DOHH2 (cell line): Measurements from ENCODE around the gene PRKAA1.

ENCODE experiments used
- H3F3A ChIP-seq: fragments of 200-600 bp; sonication (generic), shearing (Covaris generic); 2 replicates; pipeline ENCODE4 v1.6.0; 2016; ENCODE audit warnings: antibody characterized with exemption, mild to moderate bottlenecking; ENCODE audit not compliant: control insufficient read depth, insufficient read depth
- H3K27ac ChIP-seq: fragments of 200-600 bp; sonication (generic); 2 replicates; pipeline ENCODE4 v1.5.1; 2014; ENCODE audit warnings: low read depth, mild to moderate bottlenecking, low read length, moderate library complexity
- H3K27me3 ChIP-seq: fragments of 200-600 bp; sonication (generic); 2 replicates; pipeline ENCODE4 v1.6.1; 2014; ENCODE audit warnings: mild to moderate bottlenecking, low read length, mixed read lengths; ENCODE audit not compliant: control insufficient read depth
- H3K36me3 ChIP-seq: fragments of 200-600 bp; sonication (generic); 2 replicates; pipeline ENCODE4 v1.6.1; 2014; ENCODE audit warnings: mild to moderate bottlenecking, low read length, moderate library complexity, mixed read lengths; ENCODE audit not compliant: control insufficient read depth
- H3K4me1 ChIP-seq: fragments of 200-600 bp; sonication (generic); 2 replicates; pipeline ENCODE4 v1.6.1; 2014; ENCODE audit warnings: mild to moderate bottlenecking, low read length, mixed read lengths; ENCODE audit not compliant: control insufficient read depth
- H3K4me2 ChIP-seq: fragments of 200-600 bp; sonication (generic); 2 replicates; pipeline ENCODE4 v1.6.0; 2014; ENCODE audit warnings: mild to moderate bottlenecking, low read length, moderate library complexity
- H3K4me3 ChIP-seq: fragments of 200-600 bp; sonication (generic); 2 replicates; pipeline ENCODE4 v1.5.1; 2014; ENCODE audit warnings: mild to moderate bottlenecking, low read length, mixed read lengths
- H3K79me2 ChIP-seq: fragments of 200-600 bp; sonication (generic); 2 replicates; pipeline ENCODE4 v1.6.1; 2014; ENCODE audit warnings: mild to moderate bottlenecking, low read length, mixed read lengths; ENCODE audit not compliant: control insufficient read depth
- H3K9me2 ChIP-seq: fragments of 200-600 bp; sonication (generic); replicated peaks from 2 replicates; pipeline ENCODE4 v1.6.1; 2014; ENCODE audit warnings: mild to moderate bottlenecking, low read length, mixed read lengths; ENCODE audit not compliant: control insufficient read depth
- H3K9me3 ChIP-seq: fragments of 200-600 bp; sonication (generic); 2 replicates; pipeline ENCODE4 v1.6.1; 2014; ENCODE audit warnings: antibody characterized with exemption, low read length, mixed read lengths; ENCODE audit not compliant: control insufficient read depth, insufficient read depth
- H4K20me1 ChIP-seq: fragments of 200-600 bp; sonication (generic); 2 replicates; pipeline ENCODE4 v1.6.0; 2014; ENCODE audit warnings: low read depth, mild to moderate bottlenecking, antibody characterized with exemption, low read length, moderate library complexity; ENCODE audit not compliant: control insufficient read depth, insufficient read depth
- CTCF ChIP-seq: fragments of 200-600 bp; sonication (generic); IDR thresholded peaks from one replicate; pipeline ENCODE4 v1.5.1; 2014; ENCODE audit warnings: antibody characterized with exemption, mild to moderate bottlenecking, low read depth, low read length; ENCODE audit not compliant: poor library complexity, severe bottlenecking
- EZH2phosphoT487 ChIP-seq: fragments of 200-600 bp; sonication (generic); IDR thresholded peaks from 2 replicates; pipeline ENCODE4 v1.6.1; 2017; ENCODE audit warnings: borderline replicate concordance, mild to moderate bottlenecking, antibody characterized with exemption, low read length, moderate library complexity, mixed read lengths

The PRKAA1 gene

GRCh38 chr5:40799258-40799657 is 1.1 kb upstream of the PRKAA1 start:
- Histone ChIP-seq H3K9me2 (no peaks in the 10 kb centered on the region), H3K27ac (no peak overlapping the region), H3K9me3 (no peaks in the 10 kb centered on the region), H3K4me3 (peak overlapping the region; percentile 99), H3K27me3 (no peaks in the 10 kb centered on the region), H3K36me3 (peaks cover 14% of the 10 kb centered on the region), H3F3A (peaks cover 6% of the 10 kb centered on the region; the same call in 1 of the 2 replicates), H3K79me2 (peaks cover 43% of the 10 kb centered on the region), H3K4me1 (peaks cover 18% of the 10 kb centered on the region), H4K20me1 (peaks cover 8% of the 10 kb centered on the region; the same call in 1 of the 2 replicates), H3K4me2 (peak overlapping the region; percentile 83)
- TF ChIP-seq CTCF (no peak), EZH2phosphoT487 (no peak)

GRCh38 chr5:40798801-40799210 is 632 bp upstream of the PRKAA1 start:
- Histone ChIP-seq H3K79me2 (peaks cover 47% of the 10 kb centered on the region), H3K4me1 (peaks cover 18% of the 10 kb centered on the region), H3K9me3 (no peaks in the 10 kb centered on the region), H3K27me3 (no peaks in the 10 kb centered on the region), H3F3A (peaks cover 6% of the 10 kb centered on the region; the same call in 1 of the 2 replicates), H4K20me1 (peaks cover 8% of the 10 kb centered on the region; the same call in 1 of the 2 replicates), H3K4me3 (peak overlapping the region; percentile 99), H3K9me2 (no peaks in the 10 kb centered on the region), H3K4me2 (peak overlapping the region; percentile 83), H3K27ac (peak overlapping the region; percentile 42; the same call in 1 of the 2 replicates), H3K36me3 (peaks cover 16% of the 10 kb centered on the region)
- TF ChIP-seq CTCF = no peak
- TF ChIP-seq EZH2phosphoT487 = no peak

- H3F3A ChIP-seq = peaks cover 6% of the 10 kb centered on the region; the same call in 1 of the 2 replicates
- H3K79me2 ChIP-seq = peaks cover 60% of the 10 kb centered on the region
- H3K4me2 ChIP-seq = peak overlapping the region; percentile 86
- H3K27me3 ChIP-seq = no peaks in the 10 kb centered on the region
- no peaks in the 10 kb centered on the region for H3K9me3 ChIP-seq
- H4K20me1 ChIP-seq = peaks cover 8% of the 10 kb centered on the region; the same call in 1 of the 2 replicates
- H3K27ac ChIP-seq = peak overlapping the region; percentile 50
- peak overlapping the region; percentile 99 for H3K4me3 ChIP-seq
- no peaks in the 10 kb centered on the region for H3K9me2 ChIP-seq
- peaks cover 18% of the 10 kb centered on the region for H3K4me1 ChIP-seq
- peaks cover 16% of the 10 kb centered on the region for H3K36me3 ChIP-seq
- TF ChIP-seq CTCF (no peak), EZH2phosphoT487 (no peak)
Observed at GRCh38 chr5:40797273-40798011, 732 bp downstream of the PRKAA1 start.
